Measurements from ENCODE around the gene WWTR1. TPM values are rescaled to one million over a fixed set of nuclear protein-coding genes. Genes with fewer than 3 reads are reported as not detected.

Gene WWTR1
- total and polyA plus RNA-seq, 2 experiments from 2014 or later, result 25.1 to 26.2 TPM

- peak overlapping the region; percentile 88 for H3K4me3 Mint-ChIP-seq
- peaks cover 42% of the 10 kb centered on the region for H3K36me3 Mint-ChIP-seq (ENCODE audit: low read depth)
- Histone ChIP-seq H3K4me1 (ENCODE audit: insufficient read depth) (peaks cover 46% of the 10 kb centered on the region), H3K79me2 (replicated peaks; ENCODE audit: insufficient read depth) (peaks cover 62% of the 10 kb centered on the region), H3K36me3 (ENCODE audit: insufficient read depth) (peaks cover 7% of the 10 kb centered on the region; the same call in 1 of the 2 replicates), H3K27ac (ENCODE audit: low read depth) (no peak overlapping the region), H3K4me2 (peak overlapping the region; percentile 80), H4K20me1 (replicated peaks; ENCODE audit: insufficient read depth) (peaks cover 11% of the 10 kb centered on the region; the same call in 1 of the 2 replicates), H3F3A (replicated peaks; ENCODE audit: low read depth) (no peaks in the 10 kb centered on the region), H3K4me3 (peak overlapping the region; percentile 75), H2AFZ (no peak overlapping the region), H3K27me3 (ENCODE audit: insufficient read depth) (peaks cover 7% of the 10 kb centered on the region; the same call in 1 of the 2 replicates), H3K9me2 (ENCODE audit: insufficient read depth) (no peaks in the 10 kb centered on the region)
- H3K9me3 Mint-ChIP-seq, result no peaks in the 10 kb centered on the region
- H3K27me3 Mint-ChIP-seq (ENCODE audit: insufficient read depth, low read depth, poor library complexity), result peaks cover 23% of the 10 kb centered on the region
- DNase-seq (ENCODE audit: low spot score) (no peak), ATAC-seq (no peak)
- H3K27ac Mint-ChIP-seq, result no peak overlapping the region
- H3K4me1 Mint-ChIP-seq, result peaks cover 58% of the 10 kb centered on the region
- TF ChIP-seq, protein P1, sequence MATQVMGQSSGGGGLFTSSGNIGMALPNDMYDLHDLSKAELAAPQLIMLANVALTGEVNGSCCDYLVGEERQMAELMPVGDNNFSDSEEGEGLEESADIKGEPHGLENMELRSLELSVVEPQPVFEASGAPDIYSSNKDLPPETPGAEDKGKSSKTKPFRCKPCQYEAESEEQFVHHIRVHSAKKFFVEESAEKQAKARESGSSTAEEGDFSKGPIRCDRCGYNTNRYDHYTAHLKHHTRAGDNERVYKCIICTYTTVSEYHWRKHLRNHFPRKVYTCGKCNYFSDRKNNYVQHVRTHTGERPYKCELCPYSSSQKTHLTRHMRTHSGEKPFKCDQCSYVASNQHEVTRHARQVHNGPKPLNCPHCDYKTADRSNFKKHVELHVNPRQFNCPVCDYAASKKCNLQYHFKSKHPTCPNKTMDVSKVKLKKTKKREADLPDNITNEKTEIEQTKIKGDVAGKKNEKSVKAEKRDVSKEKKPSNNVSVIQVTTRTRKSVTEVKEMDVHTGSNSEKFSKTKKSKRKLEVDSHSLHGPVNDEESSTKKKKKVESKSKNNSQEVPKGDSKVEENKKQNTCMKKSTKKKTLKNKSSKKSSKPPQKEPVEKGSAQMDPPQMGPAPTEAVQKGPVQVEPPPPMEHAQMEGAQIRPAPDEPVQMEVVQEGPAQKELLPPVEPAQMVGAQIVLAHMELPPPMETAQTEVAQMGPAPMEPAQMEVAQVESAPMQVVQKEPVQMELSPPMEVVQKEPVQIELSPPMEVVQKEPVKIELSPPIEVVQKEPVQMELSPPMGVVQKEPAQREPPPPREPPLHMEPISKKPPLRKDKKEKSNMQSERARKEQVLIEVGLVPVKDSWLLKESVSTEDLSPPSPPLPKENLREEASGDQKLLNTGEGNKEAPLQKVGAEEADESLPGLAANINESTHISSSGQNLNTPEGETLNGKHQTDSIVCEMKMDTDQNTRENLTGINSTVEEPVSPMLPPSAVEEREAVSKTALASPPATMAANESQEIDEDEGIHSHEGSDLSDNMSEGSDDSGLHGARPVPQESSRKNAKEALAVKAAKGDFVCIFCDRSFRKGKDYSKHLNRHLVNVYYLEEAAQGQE (IDR thresholded peaks at IDR 0.05; ENCODE audit: unreplicated experiment), result no peak
- TF ChIP-seq, protein P2, sequence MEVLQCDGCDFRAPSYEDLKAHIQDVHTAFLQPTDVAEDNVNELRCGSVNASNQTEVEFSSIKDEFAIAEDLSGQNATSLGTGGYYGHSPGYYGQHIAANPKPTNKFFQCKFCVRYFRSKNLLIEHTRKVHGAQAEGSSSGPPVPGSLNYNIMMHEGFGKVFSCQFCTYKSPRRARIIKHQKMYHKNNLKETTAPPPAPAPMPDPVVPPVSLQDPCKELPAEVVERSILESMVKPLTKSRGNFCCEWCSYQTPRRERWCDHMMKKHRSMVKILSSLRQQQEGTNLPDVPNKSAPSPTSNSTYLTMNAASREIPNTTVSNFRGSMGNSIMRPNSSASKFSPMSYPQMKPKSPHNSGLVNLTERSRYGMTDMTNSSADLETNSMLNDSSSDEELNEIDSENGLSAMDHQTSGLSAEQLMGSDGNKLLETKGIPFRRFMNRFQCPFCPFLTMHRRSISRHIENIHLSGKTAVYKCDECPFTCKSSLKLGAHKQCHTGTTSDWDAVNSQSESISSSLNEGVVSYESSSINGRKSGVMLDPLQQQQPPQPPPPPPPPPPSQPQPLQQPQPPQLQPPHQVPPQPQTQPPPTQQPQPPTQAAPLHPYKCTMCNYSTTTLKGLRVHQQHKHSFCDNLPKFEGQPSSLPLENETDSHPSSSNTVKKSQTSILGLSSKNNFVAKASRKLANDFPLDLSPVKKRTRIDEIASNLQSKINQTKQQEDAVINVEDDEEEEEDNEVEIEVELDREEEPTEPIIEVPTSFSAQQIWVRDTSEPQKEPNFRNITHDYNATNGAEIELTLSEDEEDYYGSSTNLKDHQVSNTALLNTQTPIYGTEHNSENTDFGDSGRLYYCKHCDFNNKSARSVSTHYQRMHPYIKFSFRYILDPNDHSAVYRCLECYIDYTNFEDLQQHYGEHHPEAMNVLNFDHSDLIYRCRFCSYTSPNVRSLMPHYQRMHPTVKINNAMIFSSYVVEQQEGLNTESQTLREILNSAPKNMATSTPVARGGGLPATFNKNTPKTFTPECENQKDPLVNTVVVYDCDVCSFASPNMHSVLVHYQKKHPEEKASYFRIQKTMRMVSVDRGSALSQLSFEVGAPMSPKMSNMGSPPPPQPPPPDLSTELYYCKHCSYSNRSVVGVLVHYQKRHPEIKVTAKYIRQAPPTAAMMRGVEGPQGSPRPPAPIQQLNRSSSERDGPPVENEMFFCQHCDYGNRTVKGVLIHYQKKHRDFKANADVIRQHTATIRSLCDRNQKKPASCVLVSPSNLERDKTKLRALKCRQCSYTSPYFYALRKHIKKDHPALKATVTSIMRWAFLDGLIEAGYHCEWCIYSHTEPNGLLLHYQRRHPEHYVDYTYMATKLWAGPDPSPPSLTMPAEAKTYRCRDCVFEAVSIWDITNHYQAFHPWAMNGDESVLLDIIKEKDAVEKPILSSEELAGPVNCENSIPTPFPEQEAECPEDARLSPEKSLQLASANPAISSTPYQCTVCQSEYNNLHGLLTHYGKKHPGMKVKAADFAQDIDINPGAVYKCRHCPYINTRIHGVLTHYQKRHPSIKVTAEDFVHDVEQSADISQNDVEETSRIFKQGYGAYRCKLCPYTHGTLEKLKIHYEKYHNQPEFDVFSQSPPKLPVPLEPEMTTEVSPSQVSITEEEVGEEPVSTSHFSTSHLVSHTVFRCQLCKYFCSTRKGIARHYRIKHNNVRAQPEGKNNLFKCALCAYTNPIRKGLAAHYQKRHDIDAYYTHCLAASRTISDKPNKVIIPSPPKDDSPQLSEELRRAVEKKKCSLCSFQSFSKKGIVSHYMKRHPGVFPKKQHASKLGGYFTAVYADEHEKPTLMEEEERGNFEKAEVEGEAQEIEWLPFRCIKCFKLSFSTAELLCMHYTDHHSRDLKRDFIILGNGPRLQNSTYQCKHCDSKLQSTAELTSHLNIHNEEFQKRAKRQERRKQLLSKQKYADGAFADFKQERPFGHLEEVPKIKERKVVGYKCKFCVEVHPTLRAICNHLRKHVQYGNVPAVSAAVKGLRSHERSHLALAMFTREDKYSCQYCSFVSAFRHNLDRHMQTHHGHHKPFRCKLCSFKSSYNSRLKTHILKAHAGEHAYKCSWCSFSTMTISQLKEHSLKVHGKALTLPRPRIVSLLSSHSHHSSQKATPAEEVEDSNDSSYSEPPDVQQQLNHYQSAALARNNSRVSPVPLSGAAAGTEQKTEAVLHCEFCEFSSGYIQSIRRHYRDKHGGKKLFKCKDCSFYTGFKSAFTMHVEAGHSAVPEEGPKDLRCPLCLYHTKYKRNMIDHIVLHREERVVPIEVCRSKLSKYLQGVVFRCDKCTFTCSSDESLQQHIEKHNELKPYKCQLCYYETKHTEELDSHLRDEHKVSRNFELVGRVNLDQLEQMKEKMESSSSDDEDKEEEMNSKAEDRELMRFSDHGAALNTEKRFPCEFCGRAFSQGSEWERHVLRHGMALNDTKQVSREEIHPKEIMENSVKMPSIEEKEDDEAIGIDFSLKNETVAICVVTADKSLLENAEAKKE (CRISPR knock-in tag; IDR thresholded peaks at IDR 0.05), result no peak
- TF ChIP-seq ZNF331 (CRISPR knock-in tag; IDR thresholded peaks at IDR 0.05; ENCODE audit: low read depth), result no peak
- no peak for TF ChIP-seq ZNF114 (CRISPR knock-in tag; IDR thresholded peaks at IDR 0.05)
- TF ChIP-seq EZH2phosphoT487 (IDR thresholded peaks at IDR 0.05; ENCODE audit: unreplicated experiment), result no peak
Observed at GRCh38 chr3:149655826-149656574, 1.8 kb downstream of the WWTR1 start.

All from GM23338 (cell line).